ENCODE data around the gene MYO1G.

The MYO1G gene

GRCh38 chr7:44984478-44984758 lies 5.6 kb upstream of the MYO1G start:
- no peaks in the 10 kb centered on the region for H3K79me2 ChIP-seq
- H2AFZ ChIP-seq = no peak overlapping the region
- H3K4me2 ChIP-seq (ENCODE audit: low read length) = no peak overlapping the region
- no peaks in the 10 kb centered on the region for H3K9me3 ChIP-seq (ENCODE audit: control insufficient read depth, low read length)
- H3K4me1 ChIP-seq = peaks cover 7% of the 10 kb centered on the region
- no peak overlapping the region for H3K9ac ChIP-seq
- no peak overlapping the region for H3K4me3 ChIP-seq (ENCODE audit: low read depth, low read length)
- peaks cover 3% of the 10 kb centered on the region for H3K36me3 ChIP-seq (ENCODE audit: control insufficient read depth, insufficient read depth, low read length)
- H3K27ac ChIP-seq = no peak overlapping the region
- TF ChIP-seq CTCF (IDR thresholded peaks at IDR 0.05) = no peak
- H3K27me3 ChIP-seq (ENCODE audit: control insufficient read depth, insufficient read depth, low read length) = no peaks in the 10 kb centered on the region

GRCh38 chr7:44983742-44984477 lies 5.1 kb upstream of the MYO1G start:
- H3K27ac ChIP-seq = no peak overlapping the region
- no peak for TF ChIP-seq CTCF (IDR thresholded peaks at IDR 0.05)
- H3K79me2 ChIP-seq = no peaks in the 10 kb centered on the region
- no peaks in the 10 kb centered on the region for H3K27me3 ChIP-seq (ENCODE audit: control insufficient read depth, insufficient read depth, low read length)
- peaks cover 7% of the 10 kb centered on the region for H3K4me1 ChIP-seq
- H3K9me3 ChIP-seq (ENCODE audit: control insufficient read depth, low read length) = no peaks in the 10 kb centered on the region
- H3K4me3 ChIP-seq (ENCODE audit: low read depth, low read length) = no peak overlapping the region
- H2AFZ ChIP-seq = no peak overlapping the region
- H3K9ac ChIP-seq = no peak overlapping the region
- H3K36me3 ChIP-seq (ENCODE audit: control insufficient read depth, insufficient read depth, low read length) = peaks cover 3% of the 10 kb centered on the region
- no peak overlapping the region for H3K4me2 ChIP-seq (ENCODE audit: low read length)

GRCh38 chr7:44982970-44983369 lies 4.2 kb upstream of the MYO1G start:
- no peaks in the 10 kb centered on the region for H3K79me2 ChIP-seq
- no peak overlapping the region for H2AFZ ChIP-seq
- H3K9me3 ChIP-seq (ENCODE audit: control insufficient read depth, low read length) = no peaks in the 10 kb centered on the region
- H3K36me3 ChIP-seq (ENCODE audit: control insufficient read depth, insufficient read depth, low read length) = peaks cover 3% of the 10 kb centered on the region
- no peak overlapping the region for H3K9ac ChIP-seq
- no peaks in the 10 kb centered on the region for H3K27me3 ChIP-seq (ENCODE audit: control insufficient read depth, insufficient read depth, low read length)
- no peak for TF ChIP-seq CTCF (IDR thresholded peaks at IDR 0.05)
- H3K27ac ChIP-seq = no peak overlapping the region
- H3K4me1 ChIP-seq = peaks cover 7% of the 10 kb centered on the region
- no peak overlapping the region for H3K4me2 ChIP-seq (ENCODE audit: low read length)
- no peak overlapping the region for H3K4me3 ChIP-seq (ENCODE audit: low read depth, low read length)

- peaks cover 3% of the 10 kb centered on the region for H3K36me3 ChIP-seq (ENCODE audit: control insufficient read depth, insufficient read depth, low read length)
- TF ChIP-seq CTCF (IDR thresholded peaks at IDR 0.05) = no peak
- H3K4me3 ChIP-seq (ENCODE audit: low read depth, low read length) = no peak overlapping the region
- H3K4me2 ChIP-seq (ENCODE audit: low read length) = no peak overlapping the region
- no peaks in the 10 kb centered on the region for H3K9me3 ChIP-seq (ENCODE audit: control insufficient read depth, low read length)
- H2AFZ ChIP-seq = no peak overlapping the region
- no peak overlapping the region for H3K9ac ChIP-seq
- H3K79me2 ChIP-seq = no peaks in the 10 kb centered on the region
- H3K4me1 ChIP-seq = peaks cover 6% of the 10 kb centered on the region
- no peak overlapping the region for H3K27ac ChIP-seq
- no peaks in the 10 kb centered on the region for H3K27me3 ChIP-seq (ENCODE audit: control insufficient read depth, insufficient read depth, low read length)
These were observed 3.7 kb upstream of the MYO1G start for GRCh38 chr7:44982535-44982923.

- TF ChIP-seq CTCF (IDR thresholded peaks at IDR 0.05) = no peak
- Histone ChIP-seq H3K9ac (no peak overlapping the region), H2AFZ (no peak overlapping the region), H3K4me2 (ENCODE audit: low read length) (no peak overlapping the region), H3K4me1 (peaks cover 3% of the 10 kb centered on the region), H3K4me3 (ENCODE audit: low read depth, low read length) (no peak overlapping the region), H3K9me3 (ENCODE audit: control insufficient read depth, low read length) (no peaks in the 10 kb centered on the region), H3K79me2 (no peaks in the 10 kb centered on the region), H3K36me3 (ENCODE audit: control insufficient read depth, insufficient read depth, low read length) (peaks cover 3% of the 10 kb centered on the region), H3K27me3 (ENCODE audit: control insufficient read depth, insufficient read depth, low read length) (no peaks in the 10 kb centered on the region), H3K27ac (no peak overlapping the region)
These were observed 2.4 kb upstream of the MYO1G start for GRCh38 chr7:44981035-44981706.

Measured in parathyroid adenoma (tissue), 2 donors.